ENCODE results near the gene CAB39L.
"Not testable (repeated sequence)": the region's sequence is repeated elsewhere in the genome, so short reads cannot be mapped to it uniquely, and the experiment has no call there.

Gene CAB39L

GRCh38 chr13:49294723-49295122 lies 149.1 kb downstream of the CAB39L start:
- not testable (repeated sequence) for DNase-seq (ENCODE audit: low read depth in 1 of 2, low spot score in 1 of 2)

GRCh38 chr13:49292742-49293486 lies 150.9 kb downstream of the CAB39L start:
- DNase-seq (ENCODE audit: low read depth in 1 of 2, low spot score in 1 of 2), result no peak

- DNase-seq (ENCODE audit: low read depth in 1 of 2, low spot score in 1 of 2), result no peak
Measured at GRCh38 chr13:49288458-49288857, 155.4 kb downstream of the CAB39L start.

GRCh38 chr13:49287995-49288394 lies 155.9 kb downstream of the CAB39L start:
- DNase-seq (ENCODE audit: low read depth in 1 of 2, low spot score in 1 of 2), result no peak

GRCh38 chr13:49279885-49280284 lies 164.0 kb downstream of the CAB39L start:
- no peak for DNase-seq (ENCODE audit: low read depth in 1 of 2, low spot score in 1 of 2)

- DNase-seq (ENCODE audit: low read depth in 1 of 2, low spot score in 1 of 2), result no peak
Measured at GRCh38 chr13:49279112-49279511, 164.8 kb downstream of the CAB39L start.

GRCh38 chr13:49278211-49278610 lies 165.7 kb downstream of the CAB39L start:
- no peak for DNase-seq (ENCODE audit: low read depth in 1 of 2, low spot score in 1 of 2)

GRCh38 chr13:49272296-49272695 lies 171.6 kb downstream of the CAB39L start:
- no peak for DNase-seq (ENCODE audit: low read depth in 1 of 2, low spot score in 1 of 2)

- DNase-seq (ENCODE audit: low read depth in 1 of 2, low spot score in 1 of 2), result no peak
Measured at GRCh38 chr13:49271264-49271663, 172.6 kb downstream of the CAB39L start.

- no peak for DNase-seq (ENCODE audit: low read depth in 1 of 2, low spot score in 1 of 2)
Measured at GRCh38 chr13:49265822-49266221, 178.0 kb downstream of the CAB39L start.

- DNase-seq (ENCODE audit: low read depth in 1 of 2, low spot score in 1 of 2), result no peak
Measured at GRCh38 chr13:49262634-49263033, 181.2 kb downstream of the CAB39L start.

GRCh38 chr13:49259586-49259985 lies 184.3 kb downstream of the CAB39L start:
- no peak for DNase-seq (ENCODE audit: low read depth in 1 of 2, low spot score in 1 of 2)

All from activated CD4-positive, alpha-beta T cell treated with anti-CD3 and anti-CD28 coated beads, Interleukin-2, amount 50 U/mL, for 24 hours (primary cell).